BLaER1 treated with 17β-estradiol and CSF1 and Interleukin-3, amounts not matched to agents 10 nM and 100 nM (cell line): ENCODE results near the gene OR4D2.
A peak's percentile ranks its signal among the peaks of the same experiment; 100 is the strongest.

Source experiments
- H3K27ac ChIP-seq, 11 experiments: shearing (Covaris generic); formaldehyde crosslinking; 2 replicates each; pipeline ENCODE4 v1.8.1; 2022
- H3K27me3 ChIP-seq, 11 experiments: shearing (Covaris generic); formaldehyde crosslinking; 2 replicates each; pipeline ENCODE4 v1.8.1; 2022
- H3K36me3 ChIP-seq, 11 experiments: shearing (Covaris generic); formaldehyde crosslinking; 2 replicates each; pipeline ENCODE4 v1.8.1; 2022
- H3K4me1 ChIP-seq, 10 experiments: shearing (Covaris generic); formaldehyde crosslinking; 2 replicates each; pipeline ENCODE4 v1.8.1; 2022
- H3K4me2 ChIP-seq, 11 experiments: shearing (Covaris generic); formaldehyde crosslinking; 2 replicates each; pipeline ENCODE4 v1.8.1; 2022
- H3K4me3 ChIP-seq, 10 experiments: shearing (Covaris generic); formaldehyde crosslinking; 2 replicates each; pipeline ENCODE4 v1.8.1; 2022
- H3K9ac ChIP-seq, 11 experiments: shearing (Covaris generic); formaldehyde crosslinking; 2 replicates each; pipeline ENCODE4 v1.8.1; 2022
- H3K9me3 ChIP-seq, 11 experiments: shearing (Covaris generic); formaldehyde crosslinking; replicated peaks in 1 of 11; 2 replicates each; pipeline ENCODE4 v1.8.1; 2022
- H4K20me1 ChIP-seq, 11 experiments: shearing (Covaris generic); formaldehyde crosslinking; 2 replicates each; pipeline ENCODE4 v1.8.1; 2022
- Cebpa-rat ChIP-seq, 11 experiments: shearing (Covaris generic); IDR thresholded peaks; 2 replicates each; pipeline ENCODE4 v1.8.1; 2022

The OR4D2 gene

GRCh38 chr17:58161566-58161965 lies 5.2 kb upstream of the OR4D2 start:
- Histone ChIP-seq H3K27ac (no peak overlapping the region), H3K9me3 (peaks cover 0 to 12% (median 9%) of the 10 kb centered on the region in 11 experiments; a peak in 17 of 22 replicates), H3K27me3 (peaks cover 16 to 32% (median 28%) of the 10 kb centered on the region in 11 experiments), H3K4me2 (no peak overlapping the region), H3K4me1 (peaks cover 0 to 4% (median 0%) of the 10 kb centered on the region in 10 experiments; a peak in 3 of 20 replicates), H3K4me3 (no peak overlapping the region), H4K20me1 (no peaks in the 10 kb centered on the region; a peak in 1 of 22 replicates), H3K9ac (no peak overlapping the region), H3K36me3 (no peaks in the 10 kb centered on the region)
- TF ChIP-seq Cebpa-rat (IDR thresholded peaks at IDR 0.05) = no peak

DNA sequence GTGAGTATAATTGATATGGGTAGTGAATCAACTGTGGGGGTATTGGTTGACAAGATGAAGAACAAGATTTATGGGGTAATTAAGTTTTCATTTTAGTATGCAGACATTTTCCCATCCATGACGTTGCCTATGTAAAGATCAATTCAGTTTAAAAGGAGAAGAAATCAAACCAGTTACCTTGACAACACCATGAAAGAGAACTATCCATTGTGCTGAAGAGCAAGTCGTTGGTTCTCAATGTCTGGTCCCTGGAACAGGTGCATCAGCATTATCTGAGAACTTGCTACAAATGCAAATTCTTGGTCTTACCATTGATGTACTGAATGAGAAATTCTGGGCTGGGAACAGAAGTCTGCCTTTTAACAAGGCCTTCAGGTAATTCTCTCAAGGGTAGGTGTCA lies 801 bp upstream of the OR4D2 start:
- Histone ChIP-seq H3K27me3 (no peaks in the 10 kb centered on the region), H3K9me3 (no peaks in the 10 kb centered on the region), H3K27ac (no peak overlapping the region), H3K4me2 (no peak overlapping the region), H3K9ac (no peak overlapping the region), H4K20me1 (no peaks in the 10 kb centered on the region), H3K4me3 (no peak overlapping the region), H3K36me3 (no peaks in the 10 kb centered on the region), H3K4me1 (no peaks in the 10 kb centered on the region; a peak in 1 of 20 replicates)
- no peak for TF ChIP-seq Cebpa-rat (IDR thresholded peaks at IDR 0.05)

GRCh38 chr17:58170622-58171021 lies 3.8 kb downstream of the OR4D2 start:
- Histone ChIP-seq H4K20me1 (no peaks in the 10 kb centered on the region), H3K4me1 (no peaks in the 10 kb centered on the region), H3K9ac (no peak overlapping the region), H3K9me3 (no peaks in the 10 kb centered on the region), H3K36me3 (no peaks in the 10 kb centered on the region), H3K4me3 (no peak overlapping the region), H3K27ac (no peak overlapping the region), H3K27me3 (no peaks in the 10 kb centered on the region), H3K4me2 (no peak overlapping the region; a peak in 1 of 22 replicates)
- TF ChIP-seq Cebpa-rat (IDR thresholded peaks at IDR 0.05) = no peak

- Histone ChIP-seq H3K9me3 (no peaks in the 10 kb centered on the region), H3K4me1 (no peaks in the 10 kb centered on the region), H3K4me3 (no peak overlapping the region), H4K20me1 (no peaks in the 10 kb centered on the region), H3K9ac (no peak overlapping the region), H3K4me2 (no peak overlapping the region), H3K36me3 (no peaks in the 10 kb centered on the region), H3K27ac (no peak overlapping the region), H3K27me3 (no peaks in the 10 kb centered on the region)
- no peak for TF ChIP-seq Cebpa-rat (IDR thresholded peaks at IDR 0.05)
Measured at GRCh38 chr17:58172369-58173071, 5.7 kb downstream of the OR4D2 start.

DNA sequence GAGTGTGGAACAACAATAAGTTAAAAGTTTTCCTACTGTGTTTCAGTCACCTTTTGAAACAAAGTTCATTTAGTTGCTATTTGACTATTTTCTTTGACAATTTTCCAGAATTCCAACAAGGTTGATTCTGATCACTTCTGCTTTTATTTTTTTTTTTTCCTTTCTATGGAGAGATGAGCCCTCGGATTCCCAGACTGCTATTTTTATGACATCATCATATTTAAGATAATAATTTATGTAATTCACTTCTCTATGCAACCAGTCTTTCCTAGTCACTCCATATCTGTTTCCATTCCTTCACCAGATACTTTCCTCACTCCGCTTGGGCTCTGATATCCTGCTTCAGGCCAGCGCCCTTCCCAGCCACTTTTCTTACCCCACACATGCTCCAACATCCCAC lies 8.1 kb downstream of the OR4D2 start:
- no peaks in the 10 kb centered on the region for H3K9me3 ChIP-seq
- H3K4me3 ChIP-seq = no peak overlapping the region
- H3K4me2 ChIP-seq = no peak overlapping the region
- no peak overlapping the region for H3K9ac ChIP-seq
- no peak for TF ChIP-seq Cebpa-rat (IDR thresholded peaks at IDR 0.05)
- H3K4me1 ChIP-seq = no peaks in the 10 kb centered on the region
- no peak overlapping the region for H3K27ac ChIP-seq
- no peaks in the 10 kb centered on the region for H3K27me3 ChIP-seq
- H3K36me3 ChIP-seq = no peaks in the 10 kb centered on the region
- H4K20me1 ChIP-seq = no peaks in the 10 kb centered on the region

DNA sequence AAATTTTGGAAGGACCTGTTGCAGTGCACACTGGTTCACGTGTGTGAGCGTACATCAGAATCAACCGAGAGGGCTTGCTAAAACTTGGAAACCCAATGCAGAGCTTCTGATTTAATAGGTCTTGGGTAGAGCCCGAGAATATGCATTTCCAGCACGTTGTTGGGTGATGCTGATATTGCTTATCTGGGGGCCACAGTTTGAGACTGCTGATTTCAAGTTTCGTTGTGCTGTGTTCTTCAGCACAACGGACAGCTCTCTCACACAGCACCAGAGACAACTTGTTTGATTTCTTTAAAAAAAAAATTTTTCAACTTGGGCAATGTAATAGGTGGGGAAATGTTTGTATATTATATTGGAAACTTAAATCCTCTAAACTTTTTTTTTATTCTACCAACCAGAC lies 9.4 kb downstream of the OR4D2 start:
- H3K27ac ChIP-seq = no peak overlapping the region
- H3K9ac ChIP-seq = no peak overlapping the region
- H3K4me1 ChIP-seq = no peaks in the 10 kb centered on the region
- no peaks in the 10 kb centered on the region for H3K36me3 ChIP-seq
- no peaks in the 10 kb centered on the region for H3K27me3 ChIP-seq
- H3K9me3 ChIP-seq = no peaks in the 10 kb centered on the region
- H3K4me3 ChIP-seq = no peak overlapping the region
- no peaks in the 10 kb centered on the region for H4K20me1 ChIP-seq
- no peak for TF ChIP-seq Cebpa-rat (IDR thresholded peaks at IDR 0.05)
- no peak overlapping the region for H3K4me2 ChIP-seq

DNA sequence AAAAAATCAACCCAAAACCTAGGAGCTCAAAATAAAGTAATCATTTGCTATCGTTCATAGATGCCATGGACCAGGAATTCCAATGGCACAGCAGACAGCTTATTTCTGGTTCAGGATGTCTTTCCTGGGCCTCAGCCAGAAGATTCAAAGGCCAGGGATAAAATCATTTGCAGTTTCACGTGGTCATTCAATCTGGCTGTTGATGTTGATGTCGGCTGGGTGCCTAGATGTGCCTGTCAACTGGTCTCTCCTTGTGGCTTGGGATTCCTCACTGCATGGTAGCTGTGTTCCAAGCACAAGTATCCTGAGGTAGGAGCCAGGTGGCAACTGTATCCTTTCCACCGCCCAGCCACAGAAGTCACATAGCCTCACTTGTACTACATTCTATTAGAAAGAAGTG lies 15.0 kb downstream of the OR4D2 start:
- Histone ChIP-seq H4K20me1 (no peaks in the 10 kb centered on the region), H3K9me3 (no peaks in the 10 kb centered on the region), H3K4me3 (no peak overlapping the region), H3K4me2 (no peak overlapping the region), H3K36me3 (no peaks in the 10 kb centered on the region), H3K27ac (no peak overlapping the region), H3K4me1 (peaks cover 23 to 37% (median 31%) of the 10 kb centered on the region in 10 experiments), H3K9ac (no peak overlapping the region), H3K27me3 (no peaks in the 10 kb centered on the region)
- no peak for TF ChIP-seq Cebpa-rat (IDR thresholded peaks at IDR 0.05)

DNA sequence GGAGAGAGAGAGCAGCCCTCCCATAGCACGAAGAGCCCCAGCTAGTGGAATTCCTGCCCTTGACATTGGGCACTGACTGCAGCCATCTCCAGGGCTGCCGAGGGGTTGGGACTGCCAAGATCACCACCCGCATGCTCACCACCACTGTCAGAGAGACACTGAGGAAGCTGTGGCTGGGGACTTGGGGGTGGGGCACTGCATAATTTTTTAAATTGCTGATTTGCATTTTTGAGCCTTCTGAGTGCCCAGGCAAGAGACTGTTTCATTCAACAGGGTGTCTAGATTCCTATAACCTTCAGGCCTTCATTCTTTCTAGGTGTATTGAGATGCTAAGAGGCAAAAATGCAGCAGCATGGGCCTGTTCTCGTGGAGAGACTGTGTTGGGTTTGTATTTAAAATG lies 16.7 kb downstream of the OR4D2 start:
- Histone ChIP-seq H3K36me3 (no peaks in the 10 kb centered on the region), H3K4me3 (no peak overlapping the region), H3K9ac (no peak overlapping the region), H3K4me1 (peaks cover 23 to 37% (median 31%) of the 10 kb centered on the region in 10 experiments), H3K27me3 (no peaks in the 10 kb centered on the region), H3K9me3 (no peaks in the 10 kb centered on the region), H4K20me1 (no peaks in the 10 kb centered on the region), H3K27ac (no peak overlapping the region), H3K4me2 (peak overlapping the region in 4 of 11 experiments; percentile 15 to 69 (median 31); a peak in 7 of 22 replicates)
- no peak for TF ChIP-seq Cebpa-rat (IDR thresholded peaks at IDR 0.05)

- no peaks in the 10 kb centered on the region for H4K20me1 ChIP-seq
- no peak overlapping the region for H3K4me3 ChIP-seq
- peaks cover 27 to 43% (median 37%) of the 10 kb centered on the region in 10 experiments for H3K4me1 ChIP-seq
- no peaks in the 10 kb centered on the region for H3K27me3 ChIP-seq
- no peaks in the 10 kb centered on the region for H3K9me3 ChIP-seq
- no peak for TF ChIP-seq Cebpa-rat (IDR thresholded peaks at IDR 0.05)
- peak overlapping the region; percentile 12 to 77 (median 46); a peak in 17 of 22 replicates for H3K4me2 ChIP-seq
- 0 out of 22 replicates have a peak overlapping the region, but pooled peaks of 1 of the 11 experiments have one; percentile 2 for H3K27ac ChIP-seq
- H3K36me3 ChIP-seq = no peaks in the 10 kb centered on the region
- no peak overlapping the region for H3K9ac ChIP-seq
Measured at GRCh38 chr17:58184308-58184985, 17.7 kb downstream of the OR4D2 start.
